ENCODE measurements around the gene ATP6V1B1.

ATP6V1B1 gene

GRCh38 chr2:70935468-70936164 lies at the start of gene ATP6V1B1:
Gene ATP6V1B1, plus strand, starts transcription at chr2:70935900. Its CDS starts 55 bp downstream, at chr2:70935955.
- DNase-seq (ENCODE audit: low spot score): no peak

GRCh38 chr2:70886541-70886987 lies 49.1 kb upstream of the ATP6V1B1 start:
- DNase-seq (ENCODE audit: low spot score): no peak

- no peak for DNase-seq (ENCODE audit: low spot score)
These were observed 48.5 kb upstream of the ATP6V1B1 start for GRCh38 chr2:70887208-70887549.

- DNase-seq (ENCODE audit: low spot score): no peak
These were observed 48.0 kb upstream of the ATP6V1B1 start for GRCh38 chr2:70887550-70888246.

GRCh38 chr2:70888366-70888922 lies 47.3 kb upstream of the ATP6V1B1 start:
- no peak for DNase-seq (ENCODE audit: low spot score)

GRCh38 chr2:70888923-70889715 lies 46.6 kb upstream of the ATP6V1B1 start:
- no peak for DNase-seq (ENCODE audit: low spot score)

- DNase-seq (ENCODE audit: low spot score): no peak
These were observed 46.0 kb upstream of the ATP6V1B1 start for GRCh38 chr2:70889716-70890037.

GRCh38 chr2:70890469-70891065 lies 45.1 kb upstream of the ATP6V1B1 start:
- no peak for DNase-seq (ENCODE audit: low spot score)

GRCh38 chr2:70891572-70892357 lies 43.9 kb upstream of the ATP6V1B1 start:
- DNase-seq (ENCODE audit: low spot score): no peak

GRCh38 chr2:70892750-70893149 lies 43.0 kb upstream of the ATP6V1B1 start:
- no peak for DNase-seq (ENCODE audit: low spot score)

GRCh38 chr2:70893186-70893585 lies 42.5 kb upstream of the ATP6V1B1 start:
- DNase-seq (ENCODE audit: low spot score): no peak

- no peak for DNase-seq (ENCODE audit: low spot score)
These were observed 40.9 kb upstream of the ATP6V1B1 start for GRCh38 chr2:70894765-70895164.

- DNase-seq (ENCODE audit: low spot score): no peak
These were observed 40.5 kb upstream of the ATP6V1B1 start for GRCh38 chr2:70895249-70895648.

- no peak for DNase-seq (ENCODE audit: low spot score)
These were observed 39.5 kb upstream of the ATP6V1B1 start for GRCh38 chr2:70895998-70896764.

GRCh38 chr2:70896765-70897202 lies 38.9 kb upstream of the ATP6V1B1 start:
- DNase-seq (ENCODE audit: low spot score): no peak

- DNase-seq (ENCODE audit: low spot score): no peak
These were observed 38.3 kb upstream of the ATP6V1B1 start for GRCh38 chr2:70897203-70897976.

- no peak for DNase-seq (ENCODE audit: low spot score)
These were observed 37.8 kb upstream of the ATP6V1B1 start for GRCh38 chr2:70897977-70898226.

GRCh38 chr2:70898363-70899240 lies 37.1 kb upstream of the ATP6V1B1 start:
- DNase-seq (ENCODE audit: low spot score): no peak
